NB4 (cell line): ENCODE measurements around the gene SLC9A4.

ENCODE experiments used
- DNase-seq: peaks from one replicate; pipeline ENCODE4 v3.0.0; 2010; ENCODE audit warnings: low read depth
- H3K4me3 ChIP-seq: one replicate; pipeline ENCODE4 v1.5.1; 2011; ENCODE audit warnings: mild to moderate bottlenecking, low read depth, low read length, moderate library complexity
- CTCF ChIP-seq: IDR thresholded peaks from one replicate; pipeline ENCODE4 v1.5.1; 2012; ENCODE audit warnings: low read depth, low read length
- MAX ChIP-seq: IDR thresholded peaks from 2 replicates; pipeline ENCODE4 v1.6.1; 2011; ENCODE audit warnings: low read depth, low read length
- MYC ChIP-seq: IDR thresholded peaks from 2 replicates; pipeline ENCODE4 v1.6.1; 2011; ENCODE audit warnings: low read depth, low read length
- POLR2A ChIP-seq: IDR thresholded peaks from 2 replicates; pipeline ENCODE4 v1.6.1; 2011; ENCODE audit warnings: mild to moderate bottlenecking; ENCODE audit not compliant: insufficient read length; ENCODE audit errors: extremely low read depth

The SLC9A4 gene

GRCh38 chr2:102437122-102437521 is 35.9 kb upstream of the SLC9A4 start:
- DNase-seq, result no peak
- no peak overlapping the region for H3K4me3 ChIP-seq
- TF ChIP-seq CTCF, result no peak
- no peak for TF ChIP-seq POLR2A
- TF ChIP-seq MYC, result no peak
- no peak for TF ChIP-seq MAX

GRCh38 chr2:102438111-102438510 is 34.9 kb upstream of the SLC9A4 start:
- H3K4me3 ChIP-seq, result no peak overlapping the region
- TF ChIP-seq CTCF (no peak), MYC (no peak), MAX (no peak), POLR2A (no peak)
- DNase-seq, result no peak

DNA sequence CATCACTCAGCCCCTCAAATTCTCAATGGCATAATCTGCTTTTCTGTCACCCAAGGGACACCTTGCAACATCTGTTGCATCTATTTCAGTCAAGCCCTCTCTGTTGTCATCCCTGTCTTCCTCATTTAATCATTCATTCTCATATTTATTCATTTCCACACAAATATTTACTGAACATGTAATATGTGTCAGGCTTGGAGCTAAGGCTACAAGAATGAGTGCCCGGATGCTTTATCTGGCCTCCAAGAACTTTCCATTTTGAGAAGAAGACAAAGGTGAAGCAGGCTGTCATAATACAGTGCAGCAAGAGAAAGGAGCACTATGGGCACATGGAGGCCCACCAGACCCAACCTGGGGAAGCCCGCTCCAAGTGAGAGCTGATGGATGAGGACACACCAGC is 34.4 kb upstream of the SLC9A4 start:
- no peak overlapping the region for H3K4me3 ChIP-seq
- TF ChIP-seq CTCF (no peak), MAX (no peak), POLR2A (no peak), MYC (no peak)
- peak; percentile 27 for DNase-seq

GRCh38 chr2:102439065-102439695 is 33.8 kb upstream of the SLC9A4 start:
- no peak for DNase-seq
- no peak for TF ChIP-seq POLR2A
- no peak for TF ChIP-seq MAX
- H3K4me3 ChIP-seq, result no peak overlapping the region

- peak; percentile 65 for DNase-seq
- TF ChIP-seq CTCF (peak; percentile 74), MAX (no peak)
- H3K4me3 ChIP-seq, result no peak overlapping the region
Measured at GRCh38 chr2:102442967-102443828, 29.8 kb upstream of the SLC9A4 start.

DNA sequence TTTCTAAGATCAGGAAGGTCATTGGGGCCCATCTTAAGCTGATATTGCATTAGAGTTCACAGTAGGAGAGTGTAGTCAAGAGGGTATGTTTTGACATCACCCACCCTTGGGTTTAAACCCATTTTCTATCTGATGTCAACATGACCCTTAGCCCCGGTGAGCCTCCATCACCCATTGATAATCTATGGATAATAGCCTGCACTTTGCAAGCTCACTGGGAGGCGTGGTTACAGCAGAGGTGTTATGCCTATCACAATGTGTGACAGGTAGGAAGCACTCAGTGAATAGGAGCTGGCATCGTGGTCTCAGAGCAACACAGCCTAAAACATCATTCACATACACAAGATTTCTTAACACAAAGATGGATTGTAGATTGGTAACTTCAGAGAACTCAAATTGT is 28.8 kb upstream of the SLC9A4 start:
- TF ChIP-seq POLR2A, result no peak
- TF ChIP-seq MAX, result no peak
- no peak for TF ChIP-seq CTCF
- TF ChIP-seq MYC, result no peak
- no peak for DNase-seq
- H3K4me3 ChIP-seq, result no peak overlapping the region
